H1 (cell line): ENCODE measurements around the gene EGR4. TPM values are rescaled to one million over a fixed set of nuclear protein-coding genes. Genes with fewer than 3 reads are reported as not detected.

Source experiments
- ATF2 ChIP-seq: IDR thresholded peaks from 2 replicates; pipeline ENCODE4 v1.6.1; 2012; ENCODE audit warnings: low read length, inconsistent platforms
- BACH1 ChIP-seq: IDR thresholded peaks from 2 replicates; pipeline ENCODE4 v1.6.1; 2012; ENCODE audit warnings: low read length, improper control_type of control experiment
- CHD1 ChIP-seq: IDR thresholded peaks from 2 replicates; pipeline ENCODE4 v1.6.1; 2012; ENCODE audit warnings: low read depth, low read length, improper control_type of control experiment
- RXRA ChIP-seq: IDR thresholded peaks from 2 replicates; pipeline ENCODE4 v1.6.1; 2011; ENCODE audit warnings: low read depth, mild to moderate bottlenecking, low read length, moderate library complexity; ENCODE audit not compliant: insufficient read depth
- ZNF274 ChIP-seq: IDR thresholded peaks from 2 replicates; pipeline ENCODE4 v1.7.0; 2012; ENCODE audit warnings: low read length, borderline replicate concordance; ENCODE audit errors: extremely low read depth
- polyA plus RNA-seq, 7 experiments: library from polyadenylated mRNA; depleted of rRNA in 3 of 7; stranded (reverse) in 5 of 7; unstranded in 2 of 7; fragments of >200 nt in 5 of 7; fragments of 200-250 nt in 2 of 7; gene quantifications; 1 replicate in 5 of 7; 2 replicates in 1 of 7; 4 replicates in 1 of 7; pipeline versions ENCODE4 v1.2.1 to v1.2.3, GENCODE V29; 2011 to 2013; ENCODE audit warnings: missing spikeins in 2 of 7, mixed read lengths in 2 of 7
- total RNA-seq: library from RNA; stranded (reverse); fragmentation: NEBNext Ultra II Directional; extraction: Animal tissue kit (Norgen Biotek cat#: 25700); gene quantifications from 2 replicates; pipeline ENCODE4 v1.2.1, GENCODE V29; 2021

Gene EGR4
- total and polyA plus RNA-seq, 2 of the 8 experiments (the other 6 are each of a cell fraction or from before 2014, with no cell fraction given), result 0.20 TPM; not detected in 1

GRCh38 chr2:73333564-73333963 lies 40.2 kb upstream of the EGR4 start (continued):
- no peak for TF ChIP-seq ATF2
- TF ChIP-seq RXRA, result no peak
- TF ChIP-seq CHD1, result no peak
- no peak for TF ChIP-seq BACH1
- TF ChIP-seq ZNF274, result no peak
